ENCODE data around the gene BIRC6.

DNA sequence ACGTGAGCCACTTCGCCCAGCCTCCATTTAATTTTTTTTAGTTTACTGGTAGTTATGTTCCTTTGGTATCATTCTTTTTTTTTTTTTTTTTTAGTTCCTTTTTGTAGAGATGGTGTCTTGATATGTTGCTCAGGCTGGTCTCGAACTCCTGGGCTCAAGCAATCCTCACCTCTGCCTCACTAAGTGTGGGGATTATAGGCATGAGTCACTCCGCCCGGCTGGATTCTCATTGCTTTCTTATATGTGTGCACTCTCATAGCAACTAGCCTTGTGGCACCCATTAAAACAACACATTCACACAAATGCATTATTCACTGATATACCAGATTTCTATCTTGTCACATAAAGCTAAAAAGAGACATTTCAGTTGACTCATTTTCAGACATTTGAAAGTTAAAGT is 275.3 kb downstream of the BIRC6 start:
- TF ChIP-seq, protein P1, sequence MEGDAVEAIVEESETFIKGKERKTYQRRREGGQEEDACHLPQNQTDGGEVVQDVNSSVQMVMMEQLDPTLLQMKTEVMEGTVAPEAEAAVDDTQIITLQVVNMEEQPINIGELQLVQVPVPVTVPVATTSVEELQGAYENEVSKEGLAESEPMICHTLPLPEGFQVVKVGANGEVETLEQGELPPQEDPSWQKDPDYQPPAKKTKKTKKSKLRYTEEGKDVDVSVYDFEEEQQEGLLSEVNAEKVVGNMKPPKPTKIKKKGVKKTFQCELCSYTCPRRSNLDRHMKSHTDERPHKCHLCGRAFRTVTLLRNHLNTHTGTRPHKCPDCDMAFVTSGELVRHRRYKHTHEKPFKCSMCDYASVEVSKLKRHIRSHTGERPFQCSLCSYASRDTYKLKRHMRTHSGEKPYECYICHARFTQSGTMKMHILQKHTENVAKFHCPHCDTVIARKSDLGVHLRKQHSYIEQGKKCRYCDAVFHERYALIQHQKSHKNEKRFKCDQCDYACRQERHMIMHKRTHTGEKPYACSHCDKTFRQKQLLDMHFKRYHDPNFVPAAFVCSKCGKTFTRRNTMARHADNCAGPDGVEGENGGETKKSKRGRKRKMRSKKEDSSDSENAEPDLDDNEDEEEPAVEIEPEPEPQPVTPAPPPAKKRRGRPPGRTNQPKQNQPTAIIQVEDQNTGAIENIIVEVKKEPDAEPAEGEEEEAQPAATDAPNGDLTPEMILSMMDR (conservative IDR thresholded peaks at IDR 0.05 in 1 of 2, IDR thresholded peaks at IDR 0.05 in 1 of 2; ENCODE audit: low read depth in 1 of 2, low read length in 2 of 2): no peak
- TF ChIP-seq EZH2 (IDR thresholded peaks at IDR 0.05; ENCODE audit: low read length, missing control alignments): no peak

All from fibroblast of lung (primary cell).